SK-N-SH treated with all-trans-retinoic acid at 6 μM for 48 hours (cell line): Measurements from ENCODE around the gene SLC25A34.

Experiments used
- CSDC2 ChIP-seq: fragments of 250-450 bp; sonication (Bioruptor Pico); IDR thresholded peaks from 2 replicates; pipeline ENCODE4 v1.5.0; 2020; ENCODE audit warnings: mild to moderate bottlenecking, moderate library complexity
- ZFP3 ChIP-seq: fragments of 250-450 bp; sonication (Bioruptor Pico); IDR thresholded peaks from 2 replicates; pipeline ENCODE4 v1.5.0; 2020; ENCODE audit warnings: mild to moderate bottlenecking, moderate library complexity
- TF ChIP-seq, protein P1 (sequence below): fragments of 250-450 bp; sonication (Bioruptor Pico); IDR thresholded peaks from 2 replicates; pipeline ENCODE4 v1.8.0; 2020; ENCODE audit warnings: mild to moderate bottlenecking, moderate library complexity, borderline replicate concordance

DNA sequence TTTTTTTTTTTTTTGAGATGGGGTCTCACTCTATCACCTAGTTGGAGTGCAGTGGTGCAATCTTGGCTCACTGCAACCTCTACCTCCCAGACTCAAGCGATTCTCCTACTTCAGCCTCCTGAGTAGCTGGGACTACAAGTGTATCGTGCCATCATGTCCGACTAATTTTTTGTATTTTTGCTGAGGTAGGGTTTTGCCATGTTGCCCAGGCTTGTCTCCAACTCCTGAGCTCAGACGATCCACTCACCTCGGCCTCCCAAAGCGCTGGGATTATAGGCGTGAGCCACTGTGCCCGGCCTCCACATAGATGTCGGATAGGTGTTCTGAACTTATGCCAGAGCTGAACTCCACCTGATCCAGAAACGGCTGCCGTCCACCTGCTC lies 30.9 kb upstream of the SLC25A34 start:
- no peak for TF ChIP-seq CSDC2 (CRISPR knock-in tag)
- TF ChIP-seq ZFP3 = no peak
- TF ChIP-seq, protein P1, sequence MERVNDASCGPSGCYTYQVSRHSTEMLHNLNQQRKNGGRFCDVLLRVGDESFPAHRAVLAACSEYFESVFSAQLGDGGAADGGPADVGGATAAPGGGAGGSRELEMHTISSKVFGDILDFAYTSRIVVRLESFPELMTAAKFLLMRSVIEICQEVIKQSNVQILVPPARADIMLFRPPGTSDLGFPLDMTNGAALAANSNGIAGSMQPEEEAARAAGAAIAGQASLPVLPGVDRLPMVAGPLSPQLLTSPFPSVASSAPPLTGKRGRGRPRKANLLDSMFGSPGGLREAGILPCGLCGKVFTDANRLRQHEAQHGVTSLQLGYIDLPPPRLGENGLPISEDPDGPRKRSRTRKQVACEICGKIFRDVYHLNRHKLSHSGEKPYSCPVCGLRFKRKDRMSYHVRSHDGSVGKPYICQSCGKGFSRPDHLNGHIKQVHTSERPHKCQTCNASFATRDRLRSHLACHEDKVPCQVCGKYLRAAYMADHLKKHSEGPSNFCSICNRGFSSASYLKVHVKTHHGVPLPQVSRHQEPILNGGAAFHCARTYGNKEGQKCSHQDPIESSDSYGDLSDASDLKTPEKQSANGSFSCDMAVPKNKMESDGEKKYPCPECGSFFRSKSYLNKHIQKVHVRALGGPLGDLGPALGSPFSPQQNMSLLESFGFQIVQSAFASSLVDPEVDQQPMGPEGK (CRISPR knock-in tag) = no peak
